K562 (cell line): ENCODE results near the gene CPT1A. TPM values are rescaled to one million over a fixed set of nuclear protein-coding genes. Genes with fewer than 3 reads are reported as not detected.

Experiments
- DIDO1 ChIP-seq: fragments of 450-650 bp; IDR thresholded peaks from 2 replicates; pipeline ENCODE4 v1.6.1; 2016; ENCODE audit warnings: low read depth, missing biosample characterization, missing genetic modification characterization
- FOXP4 ChIP-seq: sonication (generic); formaldehyde crosslinking; IDR thresholded peaks from 2 replicates; pipeline ENCODE4 v1.8.0; 2022; ENCODE audit warnings: mild to moderate bottlenecking, missing genetic modification reagents, borderline replicate concordance
- HDAC3 ChIP-seq: fragments of 450-650 bp; IDR thresholded peaks from 2 replicates; pipeline ENCODE4 v1.6.1; 2018; ENCODE audit warnings: borderline replicate concordance, mild to moderate bottlenecking, moderate library complexity; ENCODE audit not compliant: partially characterized antibody
- HNRNPLL ChIP-seq: fragments of 200-400 bp; formaldehyde crosslinking; IDR thresholded peaks from 2 replicates; pipeline ENCODE4 v1.6.1; 2017; ENCODE audit warnings: low read length, low read depth, mild to moderate bottlenecking; ENCODE audit not compliant: poor library complexity, severe bottlenecking
- IFI16 ChIP-seq: fragments of 250-450 bp; sonication (Bioruptor Pico); IDR thresholded peaks from 2 replicates; pipeline ENCODE4 v2.1.2; 2022; ENCODE audit warnings: mild to moderate bottlenecking, inconsistent platforms
- KLF13 ChIP-seq: fragments of 450-650 bp; IDR thresholded peaks from 2 replicates; pipeline ENCODE4 v1.6.1; 2016; ENCODE audit warnings: missing genetic modification characterization, low read depth, mild to moderate bottlenecking, missing compliant biosample characterization, moderate library complexity, borderline replicate concordance
- MAFF ChIP-seq: IDR thresholded peaks from 2 replicates; pipeline ENCODE4 v1.6.1; 2012; ENCODE audit warnings: low read length, improper control_type of control experiment
- MTF1 ChIP-seq: fragments of 250-450 bp; sonication (Bioruptor Pico); IDR thresholded peaks from 2 replicates; pipeline ENCODE4 v1.9.0; 2021; ENCODE audit warnings: moderate library complexity, mild to moderate bottlenecking, inconsistent platforms, borderline replicate concordance
- NFXL1 ChIP-seq: fragments of 450-650 bp; formaldehyde crosslinking; IDR thresholded peaks from 2 replicates; pipeline ENCODE4 v1.4.0; 2021; ENCODE audit warnings: mild to moderate bottlenecking
- NR2C2 ChIP-seq, 2 experiments: fragments of 200-800 bp in 1 of 2; sonication (Bioruptor generic) in 1 of 2; sonication (generic) in 1 of 2; formaldehyde crosslinking in 1 of 2; IDR thresholded peaks; 2 replicates each; pipeline versions ENCODE4 v1.6.1 to v1.8.0; 2016 to 2022; ENCODE audit warnings: mild to moderate bottlenecking in 1 of 2, missing compliant biosample characterization in 1 of 2, missing genetic modification characterization in 1 of 2, missing genetic modification reagents in 1 of 2
- RBM14 ChIP-seq: fragments of 200-400 bp; formaldehyde crosslinking; IDR thresholded peaks from 2 replicates; pipeline ENCODE4 v1.6.1; 2018; ENCODE audit warnings: low read depth, mild to moderate bottlenecking, low read length, moderate library complexity, borderline replicate concordance; ENCODE audit not compliant: insufficient read depth
- SMARCB1 ChIP-seq: IDR thresholded peaks from 2 replicates; pipeline ENCODE4 v1.6.1; 2011; ENCODE audit warnings: improper control_type of control experiment, low read depth; ENCODE audit not compliant: insufficient read length
- WHSC1 ChIP-seq: IDR thresholded peaks from one replicate; pipeline ENCODE4 v1.6.1; 2012; ENCODE audit warnings: low read length, control low read depth, inconsistent platforms
- ZNF41 ChIP-seq: fragments of 250-450 bp; sonication (Bioruptor Pico); conservative IDR thresholded peaks from 2 replicates; pipeline ENCODE4 v1.4.0; 2020; ENCODE audit warnings: mild to moderate bottlenecking
- polyA plus RNA-seq, 8 experiments: library from polyadenylated mRNA; depleted of rRNA in 4 of 8; stranded (reverse) in 5 of 8; unstranded in 3 of 8; fragments of >200 nt; fragmentation: Nextera tagmentation in 2 of 8; fragmentation: Illumina TruSeq in 1 of 8; extraction: Ambion mirVana in 2 of 8; extraction: Trizol in 1 of 8; gene quantifications; 2 replicates each; pipeline versions ENCODE4 v1.2.1 to v1.2.3, GENCODE V29; 2011 to 2014; ENCODE audit warnings: inconsistent platforms in 1 of 8, missing spikeins in 1 of 8
- total RNA-seq, 7 experiments: library from RNA; depleted of rRNA in 6 of 7; stranded (reverse); fragments of >200 nt in 6 of 7; fragmentation: Illumina TruSeq in 2 of 7; extraction: Trizol in 2 of 7; gene quantifications; 2 replicates each; pipeline versions ENCODE4 v1.2.1 to v1.2.3, GENCODE V29; 2011 to 2021; ENCODE audit warnings: low replicate concordance in 1 of 7
- TF ChIP-seq, protein P1 (sequence below): IDR thresholded peaks from 3 replicates; pipeline ENCODE4 v1.6.1; 2011; ENCODE audit warnings: borderline replicate concordance, mild to moderate bottlenecking; ENCODE audit not compliant: insufficient read length, insufficient read depth
- TF ChIP-seq, protein P2 (sequence below): fragments of 450-650 bp; formaldehyde crosslinking; IDR thresholded peaks from 2 replicates; pipeline ENCODE4 v1.4.0; 2020; ENCODE audit warnings: mild to moderate bottlenecking, mixed read lengths
- TF ChIP-seq, protein P3 (sequence below): fragments of 450-650 bp; formaldehyde crosslinking; IDR thresholded peaks from 2 replicates; pipeline ENCODE4 v1.4.0; 2020; ENCODE audit warnings: mild to moderate bottlenecking
- TF ChIP-seq, protein P4 (sequence below): sonication (generic); formaldehyde crosslinking; IDR thresholded peaks from 2 replicates; pipeline ENCODE4 v1.8.0; 2023; ENCODE audit warnings: mild to moderate bottlenecking, missing genetic modification reagents

Gene CPT1A
- total and polyA plus RNA-seq, 9 of the 15 experiments (the other 6 are each of a cell fraction or from before 2014, with no cell fraction given), result 2.6 to 29.1 (median 12.3) TPM

DNA sequence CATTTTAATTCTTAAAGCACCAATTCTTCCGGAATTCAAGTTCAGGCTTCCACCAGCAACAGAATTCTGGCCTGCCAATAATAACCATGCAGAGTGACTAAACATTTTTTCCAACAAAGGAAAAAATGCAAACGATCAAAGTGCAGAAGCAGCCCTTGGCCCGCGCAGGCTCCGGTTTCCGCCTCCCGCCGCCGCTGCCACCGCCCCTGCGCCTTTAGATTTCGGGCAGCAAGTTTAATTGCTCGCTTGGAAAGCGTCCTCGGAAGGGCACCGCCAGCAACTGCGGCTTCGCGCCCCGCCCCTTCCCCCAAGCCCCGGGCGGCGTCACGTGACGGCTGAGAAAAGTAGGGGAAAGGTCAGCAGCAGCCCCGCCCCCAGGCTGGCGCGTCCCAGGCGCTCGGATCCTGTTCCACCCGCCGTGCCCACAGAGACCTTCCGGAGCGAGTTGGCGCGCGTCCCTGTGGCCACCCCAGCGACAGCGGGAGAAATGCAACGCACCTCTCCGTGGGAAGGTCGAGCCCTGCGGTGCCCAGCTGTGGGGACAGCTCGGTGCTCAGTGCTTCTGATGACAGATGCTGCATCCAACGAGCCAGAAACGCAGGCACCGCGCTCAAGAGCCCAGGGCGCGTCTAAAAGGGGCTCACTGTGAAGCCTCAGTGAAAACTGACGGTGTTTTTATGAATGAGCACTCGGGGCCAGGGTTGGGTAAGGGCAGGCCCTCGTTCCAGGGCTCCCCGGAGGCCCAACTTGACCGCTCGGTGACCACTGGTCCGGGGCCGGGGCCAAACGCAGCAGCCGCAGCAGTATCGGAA, 2.5 kb downstream of the CPT1A start (continued):
- no peak for TF ChIP-seq FOXP4 (CRISPR knock-in tag)
- TF ChIP-seq MAFF, result no peak; the same call in 1 of the 2 replicates
- TF ChIP-seq, protein P1, sequence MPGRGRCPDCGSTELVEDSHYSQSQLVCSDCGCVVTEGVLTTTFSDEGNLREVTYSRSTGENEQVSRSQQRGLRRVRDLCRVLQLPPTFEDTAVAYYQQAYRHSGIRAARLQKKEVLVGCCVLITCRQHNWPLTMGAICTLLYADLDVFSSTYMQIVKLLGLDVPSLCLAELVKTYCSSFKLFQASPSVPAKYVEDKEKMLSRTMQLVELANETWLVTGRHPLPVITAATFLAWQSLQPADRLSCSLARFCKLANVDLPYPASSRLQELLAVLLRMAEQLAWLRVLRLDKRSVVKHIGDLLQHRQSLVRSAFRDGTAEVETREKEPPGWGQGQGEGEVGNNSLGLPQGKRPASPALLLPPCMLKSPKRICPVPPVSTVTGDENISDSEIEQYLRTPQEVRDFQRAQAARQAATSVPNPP, result no peak
- TF ChIP-seq MTF1, result no peak
- TF ChIP-seq, protein P2, sequence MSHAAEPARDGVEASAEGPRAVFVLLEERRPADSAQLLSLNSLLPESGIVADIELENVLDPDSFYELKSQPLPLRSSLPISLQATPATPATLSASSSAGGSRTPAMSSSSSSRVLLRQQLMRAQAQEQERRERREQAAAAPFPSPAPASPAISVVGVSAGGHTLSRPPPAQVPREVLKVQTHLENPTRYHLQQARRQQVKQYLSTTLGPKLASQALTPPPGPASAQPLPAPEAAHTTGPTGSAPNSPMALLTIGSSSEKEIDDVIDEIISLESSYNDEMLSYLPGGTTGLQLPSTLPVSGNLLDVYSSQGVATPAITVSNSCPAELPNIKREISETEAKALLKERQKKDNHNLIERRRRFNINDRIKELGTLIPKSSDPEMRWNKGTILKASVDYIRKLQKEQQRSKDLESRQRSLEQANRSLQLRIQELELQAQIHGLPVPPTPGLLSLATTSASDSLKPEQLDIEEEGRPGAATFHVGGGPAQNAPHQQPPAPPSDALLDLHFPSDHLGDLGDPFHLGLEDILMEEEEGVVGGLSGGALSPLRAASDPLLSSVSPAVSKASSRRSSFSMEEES (CRISPR knock-in tag), result peak; percentile 99
- TF ChIP-seq IFI16, result no peak
- no peak for TF ChIP-seq DIDO1 (tag)
- TF ChIP-seq SMARCB1, result no peak
- no peak for TF ChIP-seq ZNF41 (CRISPR knock-in tag)
- TF ChIP-seq, protein P3, sequence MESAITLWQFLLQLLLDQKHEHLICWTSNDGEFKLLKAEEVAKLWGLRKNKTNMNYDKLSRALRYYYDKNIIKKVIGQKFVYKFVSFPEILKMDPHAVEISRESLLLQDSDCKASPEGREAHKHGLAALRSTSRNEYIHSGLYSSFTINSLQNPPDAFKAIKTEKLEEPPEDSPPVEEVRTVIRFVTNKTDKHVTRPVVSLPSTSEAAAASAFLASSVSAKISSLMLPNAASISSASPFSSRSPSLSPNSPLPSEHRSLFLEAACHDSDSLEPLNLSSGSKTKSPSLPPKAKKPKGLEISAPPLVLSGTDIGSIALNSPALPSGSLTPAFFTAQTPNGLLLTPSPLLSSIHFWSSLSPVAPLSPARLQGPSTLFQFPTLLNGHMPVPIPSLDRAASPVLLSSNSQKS (CRISPR knock-in tag), result no peak
- peak; percentile 59 for TF ChIP-seq HDAC3
- TF ChIP-seq KLF13 (tag), result peak; percentile 89
- no peak for TF ChIP-seq WHSC1
- no peak for TF ChIP-seq HNRNPLL
- no peak for TF ChIP-seq RBM14
- TF ChIP-seq, protein P4, sequence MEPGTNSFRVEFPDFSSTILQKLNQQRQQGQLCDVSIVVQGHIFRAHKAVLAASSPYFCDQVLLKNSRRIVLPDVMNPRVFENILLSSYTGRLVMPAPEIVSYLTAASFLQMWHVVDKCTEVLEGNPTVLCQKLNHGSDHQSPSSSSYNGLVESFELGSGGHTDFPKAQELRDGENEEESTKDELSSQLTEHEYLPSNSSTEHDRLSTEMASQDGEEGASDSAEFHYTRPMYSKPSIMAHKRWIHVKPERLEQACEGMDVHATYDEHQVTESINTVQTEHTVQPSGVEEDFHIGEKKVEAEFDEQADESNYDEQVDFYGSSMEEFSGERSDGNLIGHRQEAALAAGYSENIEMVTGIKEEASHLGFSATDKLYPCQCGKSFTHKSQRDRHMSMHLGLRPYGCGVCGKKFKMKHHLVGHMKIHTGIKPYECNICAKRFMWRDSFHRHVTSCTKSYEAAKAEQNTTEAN (CRISPR knock-in tag), result no peak
- TF ChIP-seq NFXL1 (CRISPR knock-in tag), result no peak
- no peak for TF ChIP-seq NR2C2 (CRISPR knock-in tag; IDR thresholded peaks at IDR 0.05)
- TF ChIP-seq NR2C2 (tag; IDR thresholded peaks at IDR 0.05), result peak; percentile 92
